Measurements from ENCODE around the gene GNB1. TPM values are rescaled to one million over a fixed set of nuclear protein-coding genes. Genes with fewer than 3 reads are reported as not detected.
A peak's percentile ranks its signal among the peaks of the same experiment; 100 is the strongest.

GNB1 gene
- total and polyA plus RNA-seq, 8 donors: 241 to 360 (median 271) TPM

DNA sequence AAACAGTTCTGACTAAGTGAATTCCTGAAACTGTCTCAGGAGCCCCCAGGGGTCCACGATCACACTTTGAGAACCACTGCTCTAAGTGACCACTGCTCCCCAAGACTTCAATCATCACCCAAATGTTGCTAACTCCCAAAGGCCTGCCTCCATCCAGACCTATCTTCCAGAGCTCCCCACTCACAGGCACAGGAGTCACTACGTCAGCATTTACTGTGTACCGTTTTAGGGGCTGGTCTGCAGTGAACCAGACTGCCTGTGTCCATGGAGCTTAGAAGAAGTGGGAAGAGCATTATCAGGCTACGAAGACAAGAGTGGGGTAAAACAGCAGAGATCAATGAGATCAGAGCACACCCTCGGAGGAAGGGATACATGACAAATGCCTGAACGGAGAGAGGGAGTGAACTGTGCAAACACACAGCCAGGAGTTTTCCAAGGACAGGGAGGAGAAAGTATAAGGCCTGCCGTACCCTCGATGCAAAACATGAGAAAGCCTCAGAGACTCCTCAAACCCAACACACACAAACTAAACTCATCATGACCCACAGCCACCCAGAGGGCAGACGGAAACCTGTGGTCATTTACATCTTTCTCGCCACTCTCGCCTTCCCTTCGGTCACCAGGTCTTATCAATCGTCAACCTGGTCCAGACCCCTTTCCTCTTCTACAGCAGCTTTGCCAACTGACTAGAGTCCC is 10.1 kb downstream of the GNB1 start:
- no peak overlapping the region for H3K4me3 ChIP-seq
- peaks cover 12 to 97% of the 10 kb centered on the region in 2 donors for H3K4me1 ChIP-seq
- H3K36me3 ChIP-seq: peaks cover 0 to 21% of the 10 kb centered on the region in 2 donors
- DNase-seq: no peak
- ATAC-seq: no peak
- no peak overlapping the region for H3K27ac ChIP-seq
- no peaks in the 10 kb centered on the region for H3K9me3 ChIP-seq
- H3K27me3 ChIP-seq: no peaks in the 10 kb centered on the region
- intact Hi-C loops (cut with DNase I): no loop called here
- TF ChIP-seq, protein P1, sequence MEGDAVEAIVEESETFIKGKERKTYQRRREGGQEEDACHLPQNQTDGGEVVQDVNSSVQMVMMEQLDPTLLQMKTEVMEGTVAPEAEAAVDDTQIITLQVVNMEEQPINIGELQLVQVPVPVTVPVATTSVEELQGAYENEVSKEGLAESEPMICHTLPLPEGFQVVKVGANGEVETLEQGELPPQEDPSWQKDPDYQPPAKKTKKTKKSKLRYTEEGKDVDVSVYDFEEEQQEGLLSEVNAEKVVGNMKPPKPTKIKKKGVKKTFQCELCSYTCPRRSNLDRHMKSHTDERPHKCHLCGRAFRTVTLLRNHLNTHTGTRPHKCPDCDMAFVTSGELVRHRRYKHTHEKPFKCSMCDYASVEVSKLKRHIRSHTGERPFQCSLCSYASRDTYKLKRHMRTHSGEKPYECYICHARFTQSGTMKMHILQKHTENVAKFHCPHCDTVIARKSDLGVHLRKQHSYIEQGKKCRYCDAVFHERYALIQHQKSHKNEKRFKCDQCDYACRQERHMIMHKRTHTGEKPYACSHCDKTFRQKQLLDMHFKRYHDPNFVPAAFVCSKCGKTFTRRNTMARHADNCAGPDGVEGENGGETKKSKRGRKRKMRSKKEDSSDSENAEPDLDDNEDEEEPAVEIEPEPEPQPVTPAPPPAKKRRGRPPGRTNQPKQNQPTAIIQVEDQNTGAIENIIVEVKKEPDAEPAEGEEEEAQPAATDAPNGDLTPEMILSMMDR (IDR thresholded peaks at IDR 0.05): no peak

DNA sequence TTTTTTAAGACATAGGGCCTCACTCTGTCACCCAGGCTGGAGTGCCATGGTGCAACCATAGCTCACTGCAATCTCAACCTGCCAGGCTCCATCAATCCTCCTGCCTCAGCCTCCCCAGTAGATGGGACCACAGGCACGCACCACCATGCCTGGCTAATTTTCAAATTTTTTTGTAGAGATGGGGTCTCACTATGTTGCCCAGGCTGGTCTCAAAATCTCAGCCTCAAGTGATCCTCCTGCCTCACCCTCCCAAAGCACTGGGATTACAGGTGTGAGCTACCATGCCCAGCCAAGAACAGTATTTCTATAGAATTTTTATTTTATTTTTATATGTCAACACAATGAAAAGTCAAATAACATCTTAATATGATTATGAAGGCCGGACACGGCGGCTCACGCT is 10.9 kb downstream of the GNB1 start:
- H3K9me3 ChIP-seq: no peaks in the 10 kb centered on the region
- no peak overlapping the region for H3K27ac ChIP-seq
- intact Hi-C loops (cut with DNase I): no loop called here
- DNase-seq: no peak
- TF ChIP-seq, protein P1 (IDR thresholded peaks at IDR 0.05): no peak
- H3K4me1 ChIP-seq: peaks cover 12 to 97% of the 10 kb centered on the region in 2 donors
- H3K4me3 ChIP-seq: no peak overlapping the region
- peaks cover 0 to 28% of the 10 kb centered on the region in 2 donors for H3K36me3 ChIP-seq
- ATAC-seq: no peak
- H3K27me3 ChIP-seq: no peaks in the 10 kb centered on the region

DNA sequence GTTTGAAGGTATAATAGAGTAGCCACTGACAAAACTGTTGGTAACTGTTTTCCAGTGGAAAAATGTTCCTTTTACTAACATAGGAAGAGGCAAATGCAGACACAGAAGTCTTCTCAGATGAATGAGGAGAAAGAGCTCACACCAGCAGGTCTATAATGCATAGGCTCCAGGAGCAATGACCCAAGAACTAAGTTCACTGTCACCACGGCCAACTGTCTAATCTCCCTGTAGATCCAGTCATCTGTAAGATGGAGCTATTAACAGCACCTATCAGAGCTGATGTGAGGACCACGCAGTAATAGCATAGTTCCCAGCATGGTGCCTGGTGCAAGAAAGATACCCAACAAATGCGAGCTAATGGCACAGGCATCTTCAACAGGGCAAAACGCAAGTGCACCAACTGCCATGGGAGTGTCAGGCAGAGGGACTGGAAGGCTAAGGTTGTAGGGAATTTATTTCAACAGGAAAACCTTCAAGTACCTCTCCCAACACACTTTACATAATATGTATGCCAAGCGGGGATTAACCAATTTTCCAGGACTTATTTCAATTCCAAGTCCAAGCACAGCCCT is 12.9 kb downstream of the GNB1 start:
- Histone ChIP-seq H3K36me3 (peaks cover 0 to 41% of the 10 kb centered on the region in 2 donors), H3K4me1 (peaks cover 22 to 97% of the 10 kb centered on the region in 2 donors), H3K27ac (no peak overlapping the region), H3K27me3 (no peaks in the 10 kb centered on the region), H3K4me3 (no peak overlapping the region), H3K9me3 (no peaks in the 10 kb centered on the region)
- TF ChIP-seq, protein P1 (IDR thresholded peaks at IDR 0.05): no peak
- intact Hi-C loops (cut with DNase I): no loop called here
- DNase-seq (no peak), ATAC-seq (no peak)

DNA sequence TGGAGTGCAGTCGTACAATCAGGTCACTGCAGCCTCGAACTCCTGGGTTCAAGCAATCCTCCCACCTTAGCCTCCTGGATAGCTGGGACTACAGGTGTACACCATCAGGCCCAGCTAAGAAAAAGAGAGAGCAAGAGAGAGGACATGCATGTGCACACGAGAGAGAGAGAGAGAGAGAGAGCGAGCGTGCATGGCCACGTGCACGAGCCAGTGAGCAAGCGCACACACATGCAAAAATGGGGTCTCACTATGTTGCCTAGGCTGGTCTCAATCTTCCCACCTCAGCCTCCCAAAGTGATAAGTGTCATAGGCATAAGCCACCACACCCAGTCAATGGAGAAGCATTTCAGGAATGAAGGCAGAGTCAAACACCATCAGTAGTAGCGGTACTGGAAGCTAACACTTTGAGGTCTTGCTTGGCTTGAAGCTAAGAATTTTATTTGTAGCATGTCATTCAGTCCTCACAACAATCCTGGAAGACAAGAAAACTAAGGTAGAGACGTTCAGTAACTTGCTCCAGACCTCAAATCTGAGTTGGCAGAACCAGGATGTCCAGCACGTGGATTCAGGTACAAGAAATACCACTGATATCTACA is 14.5 kb downstream of the GNB1 start:
- no peak for DNase-seq
- TF ChIP-seq, protein P1 (IDR thresholded peaks at IDR 0.05): no peak
- Histone ChIP-seq H3K36me3 (peaks cover 0 to 51% of the 10 kb centered on the region in 2 donors), H3K4me1 (peaks cover 19 to 97% of the 10 kb centered on the region in 2 donors), H3K27me3 (no peaks in the 10 kb centered on the region), H3K4me3 (no peak overlapping the region), H3K9me3 (no peaks in the 10 kb centered on the region), H3K27ac (no peak overlapping the region)
- intact Hi-C loops (cut with DNase I): no loop called here
- ATAC-seq: no peak

DNA sequence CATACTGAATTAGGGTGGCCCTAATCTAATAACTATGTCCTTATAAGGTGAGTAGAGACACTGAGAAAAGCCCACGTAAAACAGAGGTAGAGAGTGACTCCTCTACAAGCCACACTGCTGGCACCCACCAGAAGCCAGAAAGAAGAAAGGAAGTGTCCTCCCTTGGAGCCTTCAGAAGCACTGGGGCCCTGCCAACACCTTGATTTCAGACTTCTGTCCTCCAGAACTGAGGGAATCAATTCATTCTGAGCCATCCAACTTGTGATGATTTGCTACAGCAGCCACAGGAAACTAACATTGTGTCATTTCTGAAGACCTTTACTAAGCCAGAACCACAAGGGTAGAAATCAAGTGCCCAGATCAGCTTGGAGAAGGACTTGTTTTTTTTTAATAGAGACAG is 15.0 kb downstream of the GNB1 start:
- ATAC-seq (no peak), DNase-seq (no peak)
- H3K4me1 ChIP-seq: peaks cover 14 to 97% of the 10 kb centered on the region in 2 donors
- no peak overlapping the region for H3K4me3 ChIP-seq
- H3K27me3 ChIP-seq: no peaks in the 10 kb centered on the region
- no peaks in the 10 kb centered on the region for H3K9me3 ChIP-seq
- peak overlapping the region in 1 of 2 donors; percentile 25 for H3K27ac ChIP-seq
- intact Hi-C loops (cut with DNase I): no loop called here
- TF ChIP-seq, protein P1 (IDR thresholded peaks at IDR 0.05): no peak
- peaks cover 0 to 51% of the 10 kb centered on the region in 2 donors for H3K36me3 ChIP-seq
